BJ (cell line): ENCODE measurements around the gene RUSF1. TPM values are rescaled to one million over a fixed set of nuclear protein-coding genes. Genes with fewer than 3 reads are reported as not detected.
A peak's percentile ranks its signal among the peaks of the same experiment; 100 is the strongest.
"Not testable (repeated sequence)": the region's sequence is repeated elsewhere in the genome, so short reads cannot be mapped to it uniquely, and the experiment has no call there.

ENCODE experiments used
- CTCF ChIA-PET: fragments of 350-600 bp; formaldehyde crosslinking; extraction: SDS; loops from one replicate; lab custom pipeline; 2021; ENCODE audit warnings: antibody characterized with exemption, inconsistent platforms; lab: Yijun Ruan, JAX
- POLR2A ChIA-PET: fragments of 300-600 bp; sonication (Branson Sonifier 250); formaldehyde crosslinking; extraction: SDS; loops from one replicate; lab custom pipeline; 2021; ENCODE audit warnings: antibody characterized with exemption; lab: Charles Lee
- DNase-seq: peaks from one replicate; pipeline ENCODE4 v3.0.0-alpha.2; 2011; ENCODE audit warnings: low read depth
- H3K27me3 ChIP-seq: 2 replicates; pipeline ENCODE4 v1.6.0; 2011; ENCODE audit warnings: low read length; ENCODE audit not compliant: control insufficient read depth, insufficient read depth
- H3K36me3 ChIP-seq: 2 replicates; pipeline ENCODE4 v1.5.1; 2011; ENCODE audit warnings: low read length; ENCODE audit not compliant: control insufficient read depth, insufficient read depth
- H3K4me3 ChIP-seq: 2 replicates; pipeline ENCODE4 v1.5.1; 2011; ENCODE audit warnings: low read depth, mild to moderate bottlenecking, control low read depth, low read length
- polyA minus RNA-seq: library from RNA; depleted of rRNA, polyadenylated mRNA; stranded (reverse); fragments of >200 nt; gene quantifications from 2 replicates; pipeline ENCODE4 v1.2.3, GENCODE V29; 2011; rRNA and poly(A)+ RNA removed
- polyA plus RNA-seq: library from polyadenylated mRNA; depleted of rRNA; stranded (reverse); fragments of >200 nt; gene quantifications from 2 replicates; pipeline ENCODE4 v1.2.3, GENCODE V29; 2011; rRNA removed
- TF ChIP-seq, protein P1 (sequence below): IDR thresholded peaks from 2 replicates; pipeline ENCODE4 v1.5.1; 2011; ENCODE audit warnings: low read depth, mild to moderate bottlenecking, control low read depth, inconsistent platforms, low read length, moderate library complexity; ENCODE audit not compliant: insufficient read depth

The RUSF1 gene
- polyA plus RNA-seq, result 35.2 and 56.4 TPM in 2 replicates
- 32.3 and 47.6 TPM in 2 replicates for polyA minus RNA-seq

DNA sequence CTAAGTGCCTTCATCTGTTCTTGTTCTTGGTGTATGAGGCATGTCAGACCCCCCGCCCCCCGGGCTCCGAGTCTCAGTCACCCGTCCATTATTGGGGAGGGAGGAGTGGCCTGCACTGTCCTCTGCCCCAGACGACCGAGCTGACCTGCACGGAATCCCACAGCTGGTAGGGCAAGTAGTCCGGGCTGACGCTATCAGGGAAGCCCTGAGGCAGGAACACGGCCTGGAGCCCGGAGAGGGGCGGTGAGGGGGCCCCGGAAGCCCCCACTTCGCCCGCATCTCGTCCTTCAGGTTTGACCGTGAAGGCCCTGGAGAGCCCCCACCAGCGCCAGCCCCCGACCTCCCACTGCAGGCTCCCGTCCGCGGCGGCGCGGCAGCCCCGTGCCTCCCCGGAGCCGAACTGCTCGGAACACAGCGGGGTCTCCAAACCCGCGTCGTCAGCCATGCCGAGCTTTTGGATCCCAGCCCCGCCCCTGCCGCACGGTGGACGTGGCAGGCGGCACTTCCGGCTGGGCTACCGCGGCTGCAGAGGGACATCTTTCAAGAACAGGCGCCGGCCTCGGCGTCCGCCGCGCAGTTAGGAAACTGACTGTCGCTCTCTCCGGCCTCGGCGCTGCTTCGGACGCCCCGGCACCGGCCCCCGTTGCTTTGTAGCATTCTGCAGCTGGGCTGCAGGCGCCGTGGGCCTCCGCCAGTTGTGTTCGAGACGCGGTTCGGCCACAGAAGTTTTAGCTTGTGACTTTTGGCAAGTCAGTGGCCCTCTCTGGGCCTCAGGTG lies at the start of gene RUSF1:
RUSF1 (minus strand) TSS at position 463 of the 777 bp plus-strand sequence; CDS start at position 445, 18 bp downstream.
- Histone ChIP-seq H3K36me3 (no peaks in the 10 kb centered on the region; the same call in 1 of the 2 replicates), H3K27me3 (no peaks in the 10 kb centered on the region), H3K4me3 (peak within 1 kb of the TSS; percentile 84)
- ChIA-PET POLR2A (interaction anchor here (0.8 to 1.0 kb wide), 2 partner anchors 21 to 36 kb away, joined by 3 read pairs; partner anchors contain the start of gene TGFB1I1), CTCF (interaction anchor here (0.7 to 1.1 kb wide), 3 partner anchors 11 to 201 kb away, joined by 3 read pairs; no protein-coding TSS in a partner anchor)
- TF ChIP-seq, protein P1, sequence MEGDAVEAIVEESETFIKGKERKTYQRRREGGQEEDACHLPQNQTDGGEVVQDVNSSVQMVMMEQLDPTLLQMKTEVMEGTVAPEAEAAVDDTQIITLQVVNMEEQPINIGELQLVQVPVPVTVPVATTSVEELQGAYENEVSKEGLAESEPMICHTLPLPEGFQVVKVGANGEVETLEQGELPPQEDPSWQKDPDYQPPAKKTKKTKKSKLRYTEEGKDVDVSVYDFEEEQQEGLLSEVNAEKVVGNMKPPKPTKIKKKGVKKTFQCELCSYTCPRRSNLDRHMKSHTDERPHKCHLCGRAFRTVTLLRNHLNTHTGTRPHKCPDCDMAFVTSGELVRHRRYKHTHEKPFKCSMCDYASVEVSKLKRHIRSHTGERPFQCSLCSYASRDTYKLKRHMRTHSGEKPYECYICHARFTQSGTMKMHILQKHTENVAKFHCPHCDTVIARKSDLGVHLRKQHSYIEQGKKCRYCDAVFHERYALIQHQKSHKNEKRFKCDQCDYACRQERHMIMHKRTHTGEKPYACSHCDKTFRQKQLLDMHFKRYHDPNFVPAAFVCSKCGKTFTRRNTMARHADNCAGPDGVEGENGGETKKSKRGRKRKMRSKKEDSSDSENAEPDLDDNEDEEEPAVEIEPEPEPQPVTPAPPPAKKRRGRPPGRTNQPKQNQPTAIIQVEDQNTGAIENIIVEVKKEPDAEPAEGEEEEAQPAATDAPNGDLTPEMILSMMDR, result no peak
- peak; percentile 31 for DNase-seq

DNA sequence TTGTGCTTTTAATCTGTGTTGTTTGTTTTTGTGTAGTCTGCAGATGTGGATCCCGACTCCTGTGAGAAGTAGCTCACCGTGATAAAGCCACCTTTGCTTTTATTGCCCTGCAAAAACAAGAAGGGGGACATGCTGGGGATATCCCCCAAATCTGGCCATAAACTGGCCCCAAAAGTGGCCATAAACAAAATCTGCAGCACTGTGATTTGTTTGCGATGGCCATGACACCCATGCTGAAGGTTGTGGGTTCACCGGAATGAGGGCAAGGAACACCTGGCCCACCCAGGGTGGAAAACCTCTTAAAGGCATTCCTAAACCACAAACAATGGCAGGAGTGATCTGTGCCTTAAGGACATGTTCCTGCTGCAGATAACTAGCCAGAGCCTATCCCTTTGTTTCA lies 34.6 kb upstream of the RUSF1 start:
- H3K27me3 ChIP-seq, result no peaks in the 10 kb centered on the region
- H3K4me3 ChIP-seq, result no peak overlapping the region
- DNase-seq, result no peak
- ChIA-PET POLR2A (no interaction called here), CTCF (no interaction called here)
- TF ChIP-seq, protein P1, result no peak
- no peaks in the 10 kb centered on the region for H3K36me3 ChIP-seq

DNA sequence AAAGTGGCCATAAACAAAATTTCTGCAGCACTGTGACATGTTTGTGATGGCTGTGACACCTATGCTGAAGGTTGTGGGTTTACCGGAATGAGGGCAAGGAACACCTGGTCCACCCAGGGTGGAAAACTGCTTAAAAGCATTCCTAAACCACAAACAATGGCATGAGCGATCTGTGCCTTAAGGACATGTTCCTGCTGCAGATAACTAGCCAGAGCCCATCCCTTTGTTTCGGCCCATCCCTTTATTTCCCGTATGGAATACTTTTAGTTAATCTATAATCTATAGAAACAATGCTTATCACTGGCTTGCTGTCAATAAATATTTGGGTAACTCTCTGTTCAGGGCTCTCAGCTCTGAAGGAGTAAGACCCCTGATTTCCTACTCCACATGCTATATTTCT lies 31.6 kb upstream of the RUSF1 start:
- POLR2A ChIA-PET, DNase-seq, H3K4me3 ChIP-seq, CTCF ChIA-PET, H3K27me3 ChIP-seq, H3K36me3 ChIP-seq: not testable (repeated sequence)

DNA sequence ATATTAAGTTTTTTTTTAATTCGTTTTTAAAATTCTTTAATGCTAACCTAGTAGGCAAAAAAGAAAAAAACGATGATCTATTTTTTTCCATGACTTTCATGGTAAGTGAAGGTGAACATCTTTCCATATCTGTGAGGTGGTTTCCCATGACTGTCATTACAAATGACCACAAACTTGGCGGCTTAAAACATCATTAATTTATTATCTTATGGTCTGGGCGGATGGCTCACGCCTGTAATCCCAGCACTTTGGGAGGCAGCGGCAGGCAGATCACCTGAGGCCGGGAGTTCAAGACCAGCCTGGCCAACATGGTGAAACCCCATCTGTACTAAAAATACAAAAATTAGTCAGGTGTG lies 30.0 kb upstream of the RUSF1 start:
- POLR2A ChIA-PET, H3K36me3 ChIP-seq, CTCF ChIA-PET, H3K4me3 ChIP-seq, DNase-seq, H3K27me3 ChIP-seq: not testable (repeated sequence)

DNA sequence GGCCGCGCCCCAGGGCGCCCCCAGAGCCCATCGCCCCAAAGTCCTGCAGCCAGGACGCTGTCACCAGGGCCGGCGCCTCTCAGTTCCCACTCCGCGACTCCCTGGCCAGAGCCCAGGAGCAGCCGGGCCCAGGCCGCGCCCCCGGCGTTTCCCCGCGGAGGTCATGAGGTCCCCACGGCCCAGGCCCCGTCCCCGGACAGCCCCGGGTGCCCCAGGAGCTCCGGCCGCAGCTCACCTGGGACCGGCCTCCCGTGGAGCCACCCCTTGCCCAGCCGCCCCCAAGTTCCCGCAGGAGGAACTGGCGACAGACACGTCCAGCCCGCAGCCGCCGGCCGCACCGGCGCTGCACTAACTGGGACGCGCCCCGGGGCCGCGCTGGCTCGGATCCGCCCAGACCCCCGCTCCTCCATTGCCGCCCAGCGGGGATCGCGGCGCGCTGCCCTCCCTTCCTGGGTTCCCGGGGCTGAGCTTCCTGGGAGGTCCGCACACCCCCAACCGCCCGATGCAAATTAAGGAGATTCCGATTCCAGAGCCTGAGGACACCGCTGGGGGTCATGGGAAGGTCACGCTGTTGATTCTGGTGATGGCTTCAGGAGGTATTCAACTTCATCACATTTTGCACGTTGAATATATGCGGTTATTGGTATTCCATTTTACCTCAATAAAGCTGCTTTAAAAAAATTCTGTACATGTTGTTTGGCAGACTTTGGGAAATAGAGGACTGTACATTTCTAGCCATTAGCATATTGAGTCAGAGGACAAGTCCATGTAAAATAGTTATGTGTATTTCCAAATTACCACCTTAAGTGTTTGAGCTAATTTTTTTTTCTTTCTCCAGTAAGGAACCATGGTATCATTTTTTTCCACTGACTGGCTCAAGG lies 29.4 kb upstream of the RUSF1 start:
- DNase-seq, result no peak
- ChIA-PET CTCF (no interaction called here), POLR2A (no interaction called here)
- Histone ChIP-seq H3K36me3 (no peaks in the 10 kb centered on the region), H3K27me3 (0 out of 2 replicates have a peak, but pooled peaks cover 3% of the 10 kb centered on the region), H3K4me3 (no peak overlapping the region)
- TF ChIP-seq, protein P1, result no peak
